HG03039 (cell line): ENCODE data around the gene SPRED3.

Experiments used
- ATAC-seq: cut with Tn5 transposase; IDR thresholded peaks from one replicate; pipeline ENCODE4 v1.9.1; 2021; ENCODE audit warnings: mild to moderate bottlenecking, moderate library complexity; ENCODE audit not compliant: unreplicated experiment

The SPRED3 gene

GRCh38 chr19:38371081-38371480 is 17.4 kb upstream of the SPRED3 start:
- ATAC-seq = no peak

- ATAC-seq = no peak
Measured at GRCh38 chr19:38373907-38374331, 14.6 kb upstream of the SPRED3 start.

- peak; percentile 89 for ATAC-seq
Measured at GRCh38 chr19:38374332-38375097, 14.0 kb upstream of the SPRED3 start, which contains the start of gene PSMD8. Gene PSMD8 (plus strand): TSS chr19:38374571. CDS start chr19:38374602, 31 bp downstream.

- ATAC-seq = no peak
Measured at GRCh38 chr19:38375098-38375493, 13.4 kb upstream of the SPRED3 start.

- no peak for ATAC-seq
Measured at GRCh38 chr19:38375748-38376147, 12.7 kb upstream of the SPRED3 start.

GRCh38 chr19:38376576-38376975 is 11.9 kb upstream of the SPRED3 start:
- no peak for ATAC-seq

GRCh38 chr19:38377052-38377451 is 11.4 kb upstream of the SPRED3 start:
- ATAC-seq = no peak

- no peak for ATAC-seq
Measured at GRCh38 chr19:38378866-38379265, 9.6 kb upstream of the SPRED3 start.

- no peak for ATAC-seq
Measured at GRCh38 chr19:38381138-38381537, 7.4 kb upstream of the SPRED3 start.

- ATAC-seq = no peak
Measured at GRCh38 chr19:38383184-38383583, 5.3 kb upstream of the SPRED3 start.

GRCh38 chr19:38383743-38384142 is 4.8 kb upstream of the SPRED3 start:
- no peak for ATAC-seq

GRCh38 chr19:38384209-38385027 is 4.1 kb upstream of the SPRED3 start:
- no peak for ATAC-seq

- no peak for ATAC-seq
Measured at GRCh38 chr19:38385057-38385803, 3.3 kb upstream of the SPRED3 start.

GRCh38 chr19:38385804-38386257 is 2.7 kb upstream of the SPRED3 start:
- no peak for ATAC-seq

- ATAC-seq = no peak
Measured at GRCh38 chr19:38386300-38386970, 2.1 kb upstream of the SPRED3 start.

GRCh38 chr19:38386971-38387549 is 1.4 kb upstream of the SPRED3 start:
- no peak for ATAC-seq

- ATAC-seq = no peak
Measured at GRCh38 chr19:38387550-38388348, 748 bp upstream of the SPRED3 start, which contains the start of gene GGN. Gene GGN (minus strand): TSS chr19:38388034. CDS start chr19:38387261, 773 bp downstream.

- no peak for ATAC-seq
Measured at GRCh38 chr19:38389101-38389925, 816 bp downstream of the SPRED3 start.
